Karpas-422 (cell line): Measurements from ENCODE around the gene CA12. TPM values are rescaled to one million over a fixed set of nuclear protein-coding genes. Genes with fewer than 3 reads are reported as not detected.
"Not testable (repeated sequence)": the region's sequence is repeated elsewhere in the genome, so short reads cannot be mapped to it uniquely, and the experiment has no call there.

Source experiments
- DNase-seq: peaks from one replicate; pipeline ENCODE4 v3.0.0-alpha.2; 2015
- H2AFZ ChIP-seq: fragments of 200-600 bp; sonication (generic); 2 replicates; pipeline ENCODE4 v1.6.1; 2014; ENCODE audit warnings: antibody characterized with exemption, low read length, mixed read lengths
- H3K27ac ChIP-seq: fragments of 200-600 bp; sonication (generic); 2 replicates; pipeline ENCODE4 v1.5.1; 2014; ENCODE audit warnings: mild to moderate bottlenecking, low read length, moderate library complexity
- H3K27me3 ChIP-seq: fragments of 200-600 bp; sonication (generic); 2 replicates; pipeline ENCODE4 v1.6.1; 2014; ENCODE audit warnings: low read length, mixed read lengths
- H3K36me3 ChIP-seq: fragments of 200-600 bp; sonication (generic); 2 replicates; pipeline ENCODE4 v1.6.1; 2014; ENCODE audit warnings: low read length, mixed read lengths; ENCODE audit not compliant: insufficient read depth
- H3K4me1 ChIP-seq: fragments of 200-600 bp; sonication (generic); 2 replicates; pipeline ENCODE4 v1.6.1; 2014; ENCODE audit warnings: mild to moderate bottlenecking, low read length, mixed read lengths
- H3K4me2 ChIP-seq: fragments of 200-600 bp; sonication (generic); 2 replicates; pipeline ENCODE4 v1.6.1; 2014; ENCODE audit warnings: low read length, low read depth, mild to moderate bottlenecking; ENCODE audit not compliant: poor library complexity, severe bottlenecking
- H3K4me3 ChIP-seq: fragments of 200-600 bp; sonication (generic); 2 replicates; pipeline ENCODE4 v1.5.1; 2014; ENCODE audit warnings: mild to moderate bottlenecking, antibody characterized with exemption, low read length, mixed read lengths
- H3K79me2 ChIP-seq: fragments of 200-600 bp; sonication (generic); 2 replicates; pipeline ENCODE4 v1.6.1; 2014; ENCODE audit warnings: mild to moderate bottlenecking, low read length, mixed read lengths
- H3K9ac ChIP-seq: fragments of 200-600 bp; sonication (generic); 2 replicates; pipeline ENCODE4 v1.6.0; 2014; ENCODE audit warnings: low read length
- H3K9me2 ChIP-seq: fragments of 200-600 bp; sonication (generic), shearing (Covaris generic); replicated peaks from 2 replicates; pipeline ENCODE4 v1.6.0; 2014; ENCODE audit warnings: mild to moderate bottlenecking, low read length, moderate library complexity; ENCODE audit not compliant: insufficient read depth
- H3K9me3 ChIP-seq: fragments of 300-700, 200-600 bp; sonication (generic); 2 replicates; pipeline ENCODE4 v1.6.1; 2014; ENCODE audit warnings: low read length, mixed read lengths
- H4K20me1 ChIP-seq: fragments of 200-600 bp; sonication (generic); 2 replicates; pipeline ENCODE4 v1.6.1; 2014; ENCODE audit warnings: mild to moderate bottlenecking, antibody characterized with exemption, low read length, low read depth; ENCODE audit not compliant: insufficient read depth
- total RNA-seq: library from RNA; depleted of rRNA; stranded (reverse); fragments of >200 nt; shearing (Covaris generic); gene quantifications from 2 replicates; pipeline ENCODE4 v1.2.3, GENCODE V29; 2014; ENCODE audit warnings: low replicate concordance

CA12 gene
- total RNA-seq, 1 experiment from 2014 or later: not detected

DNA sequence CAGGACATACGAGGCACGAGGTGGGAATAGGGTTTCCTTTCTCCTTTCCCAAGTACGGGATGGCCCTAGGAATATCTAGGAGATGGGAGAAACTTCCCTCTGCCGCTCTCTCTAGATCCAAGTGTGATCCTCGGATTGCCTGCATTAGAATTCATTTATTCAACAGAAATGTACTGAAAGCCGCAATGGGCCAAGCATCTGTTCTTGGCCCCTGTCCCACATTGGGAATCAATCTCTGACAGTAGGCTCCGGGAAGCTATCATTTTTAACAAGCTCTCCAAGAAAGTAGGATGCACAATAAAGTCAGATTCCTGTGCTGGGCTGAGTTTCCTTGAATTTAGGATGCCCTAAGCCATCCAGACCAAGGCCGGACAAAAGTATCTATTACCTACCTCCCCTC, 37.2 kb upstream of the CA12 start:
- Histone ChIP-seq H3K36me3 (no peaks in the 10 kb centered on the region), H3K4me2 (no peak overlapping the region), H3K27ac (no peak overlapping the region), H3K4me1 (no peaks in the 10 kb centered on the region; the same call in 1 of the 2 replicates), H3K9me3 (no peaks in the 10 kb centered on the region), H3K79me2 (no peaks in the 10 kb centered on the region), H3K9ac (no peak overlapping the region), H3K4me3 (no peak overlapping the region), H3K9me2 (no peaks in the 10 kb centered on the region), H4K20me1 (no peaks in the 10 kb centered on the region), H3K27me3 (no peaks in the 10 kb centered on the region), H2AFZ (no peak overlapping the region)
- no peak for DNase-seq

DNA sequence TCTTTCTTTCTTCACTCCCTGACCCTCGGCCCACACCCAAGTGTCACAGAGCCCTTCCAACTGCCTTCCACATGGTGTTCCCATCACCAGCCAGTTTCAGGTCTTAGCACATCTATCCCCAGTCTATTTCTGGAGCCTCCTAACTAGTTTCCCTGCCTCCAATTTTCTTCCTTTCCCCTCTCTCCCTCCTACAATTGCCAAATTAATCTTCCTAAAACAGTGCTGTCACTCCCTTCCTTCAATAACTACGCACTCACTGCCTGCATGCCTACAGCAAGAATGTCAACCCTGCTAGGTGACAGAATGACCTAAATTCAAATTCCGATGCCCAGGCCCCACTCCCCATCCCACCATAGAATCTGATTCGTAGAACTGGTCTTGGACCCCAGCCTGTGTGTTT, 36.1 kb upstream of the CA12 start:
- no peaks in the 10 kb centered on the region for H3K9me3 ChIP-seq
- no peak overlapping the region for H3K4me3 ChIP-seq
- peaks cover under 1% of the 10 kb centered on the region; the same call in 1 of the 2 replicates for H3K4me1 ChIP-seq
- H3K9ac ChIP-seq: no peak overlapping the region
- H3K79me2 ChIP-seq: no peaks in the 10 kb centered on the region
- no peak overlapping the region for H2AFZ ChIP-seq
- H3K9me2 ChIP-seq: no peaks in the 10 kb centered on the region
- no peak overlapping the region for H3K4me2 ChIP-seq
- DNase-seq: no peak
- no peaks in the 10 kb centered on the region for H3K27me3 ChIP-seq
- H3K27ac ChIP-seq: no peak overlapping the region
- no peaks in the 10 kb centered on the region for H4K20me1 ChIP-seq
- H3K36me3 ChIP-seq: no peaks in the 10 kb centered on the region

DNA sequence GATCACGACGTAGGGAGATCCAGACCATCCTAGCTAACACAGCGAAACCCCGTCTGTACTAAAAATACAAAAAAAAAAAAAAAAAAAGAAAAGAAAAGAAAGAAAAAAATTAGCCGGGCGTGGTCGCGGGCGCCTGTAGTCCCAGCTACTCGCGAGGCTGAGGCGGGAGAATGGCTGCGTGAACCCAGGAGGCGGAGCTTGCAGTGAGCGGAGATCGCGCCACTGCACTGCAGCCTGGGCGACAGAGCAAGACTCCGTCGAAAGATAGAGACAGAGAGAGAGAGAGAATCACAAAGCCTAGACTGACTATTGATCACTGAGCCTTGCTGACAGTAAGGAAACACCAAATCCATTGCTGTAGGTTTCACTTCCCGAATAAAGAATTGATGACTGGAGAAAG, 35.6 kb upstream of the CA12 start:
- H3K79me2 ChIP-seq, H3K4me3 ChIP-seq, H3K4me2 ChIP-seq, H3K36me3 ChIP-seq, H3K27me3 ChIP-seq, H2AFZ ChIP-seq, H4K20me1 ChIP-seq, H3K27ac ChIP-seq, H3K9me3 ChIP-seq, H3K4me1 ChIP-seq, H3K9ac ChIP-seq, H3K9me2 ChIP-seq, DNase-seq: not testable (repeated sequence)

DNA sequence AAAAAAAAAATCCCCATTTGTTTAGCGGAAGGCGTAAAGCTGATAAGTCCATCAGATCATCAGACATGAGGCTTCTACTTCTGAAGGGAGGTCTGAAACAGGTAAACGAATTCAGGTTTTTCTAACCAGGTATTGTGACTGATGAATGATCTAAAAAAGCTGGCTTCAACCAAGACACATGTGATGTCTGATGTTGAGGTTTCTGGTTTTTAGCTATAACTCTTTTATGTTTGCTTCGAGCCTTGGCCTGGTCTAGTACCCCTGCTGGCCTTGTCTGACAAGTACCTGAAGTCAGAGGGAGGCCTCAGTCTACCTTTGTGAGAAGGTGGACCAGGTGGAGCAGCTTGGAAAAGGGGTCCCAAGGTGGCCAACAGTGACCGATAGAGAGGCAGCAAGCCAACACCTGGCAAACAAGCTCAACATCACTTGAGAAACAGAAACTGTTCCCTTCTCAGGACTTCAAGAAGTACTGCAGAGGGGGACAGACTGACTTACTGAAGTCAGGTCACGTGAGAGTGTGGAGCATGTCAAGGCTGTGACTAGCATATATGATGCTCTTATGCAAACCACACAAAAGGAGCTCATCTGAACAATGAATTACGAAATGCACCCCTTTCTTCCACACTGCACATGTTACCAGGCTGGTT, 33.0 kb upstream of the CA12 start:
- DNase-seq: no peak
- 0 out of 2 replicates have a peak, but pooled peaks cover 3% of the 10 kb centered on the region for H3K4me1 ChIP-seq
- no peak overlapping the region for H3K27ac ChIP-seq
- H3K9ac ChIP-seq: no peak overlapping the region
- no peak overlapping the region for H3K4me3 ChIP-seq
- H3K4me2 ChIP-seq: no peak overlapping the region
- H3K9me2 ChIP-seq: no peaks in the 10 kb centered on the region
- no peaks in the 10 kb centered on the region for H3K36me3 ChIP-seq
- no peak overlapping the region for H2AFZ ChIP-seq
- H4K20me1 ChIP-seq: no peaks in the 10 kb centered on the region
- H3K9me3 ChIP-seq: no peaks in the 10 kb centered on the region
- no peaks in the 10 kb centered on the region for H3K79me2 ChIP-seq
- H3K27me3 ChIP-seq: no peaks in the 10 kb centered on the region

DNA sequence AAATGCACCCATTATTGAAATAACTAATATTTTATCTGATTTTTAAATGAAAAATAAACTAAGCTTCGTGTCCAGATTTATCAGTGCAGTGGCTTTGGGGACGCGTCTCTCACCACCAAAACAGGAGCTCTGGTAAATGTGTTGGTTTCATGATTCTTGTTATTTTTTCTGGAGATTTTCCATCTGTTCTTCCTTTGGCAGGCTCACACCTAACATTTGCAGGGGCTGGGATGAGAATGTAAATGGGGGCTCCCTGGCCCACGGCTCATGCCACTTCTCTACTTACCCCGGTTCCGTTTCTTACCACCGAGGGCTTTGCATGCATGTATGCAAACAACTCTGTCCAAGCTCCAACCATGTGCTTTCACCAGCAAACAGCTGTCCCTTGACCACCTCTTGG, 30.9 kb upstream of the CA12 start:
- no peak overlapping the region for H2AFZ ChIP-seq
- H3K36me3 ChIP-seq: no peaks in the 10 kb centered on the region
- no peaks in the 10 kb centered on the region for H3K27me3 ChIP-seq
- H3K4me2 ChIP-seq: no peak overlapping the region
- H3K4me3 ChIP-seq: no peak overlapping the region
- 0 out of 2 replicates have a peak, but pooled peaks cover 3% of the 10 kb centered on the region for H3K4me1 ChIP-seq
- H3K9me2 ChIP-seq: no peaks in the 10 kb centered on the region
- H4K20me1 ChIP-seq: no peaks in the 10 kb centered on the region
- no peaks in the 10 kb centered on the region for H3K9me3 ChIP-seq
- H3K9ac ChIP-seq: no peak overlapping the region
- no peak for DNase-seq
- H3K27ac ChIP-seq: no peak overlapping the region
- H3K79me2 ChIP-seq: no peaks in the 10 kb centered on the region

DNA sequence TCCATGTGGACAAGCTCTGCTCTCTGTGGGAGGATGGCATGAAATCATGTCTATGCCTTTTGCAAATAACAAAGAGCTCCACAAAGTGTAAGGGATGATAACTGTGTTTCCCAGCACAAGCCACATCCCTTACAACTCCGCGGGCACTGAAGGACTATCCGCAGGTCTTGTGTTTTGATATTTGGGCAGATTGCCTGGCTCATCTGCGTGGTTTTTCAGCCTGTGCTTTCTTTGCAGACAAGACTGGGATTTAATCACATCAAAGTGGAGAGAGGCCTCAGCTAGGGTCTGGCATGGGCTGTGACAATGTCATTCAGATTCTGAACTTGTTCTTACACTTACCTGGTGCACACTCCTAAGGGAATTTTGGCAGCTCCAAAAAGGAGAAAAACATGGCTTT, 30.2 kb upstream of the CA12 start:
- no peak overlapping the region for H2AFZ ChIP-seq

DNA sequence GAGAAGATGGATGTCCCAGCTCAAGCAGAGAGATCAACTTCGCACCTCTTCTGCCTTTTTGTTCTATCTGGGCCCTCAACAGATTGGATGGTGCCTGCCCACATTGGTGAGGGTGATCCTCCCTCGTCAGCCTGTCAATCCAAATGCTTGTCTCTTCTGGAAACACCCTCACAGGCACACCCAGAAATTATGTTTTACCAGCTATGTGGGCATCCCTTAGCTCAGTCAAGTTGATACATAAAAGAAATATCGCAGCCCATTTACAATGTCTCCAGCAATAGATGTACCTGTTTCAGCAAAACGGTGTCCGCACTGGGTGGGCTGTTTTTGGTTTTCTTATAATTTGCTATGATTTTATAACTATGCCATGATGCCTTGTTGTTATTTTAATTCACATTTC, 27.5 kb upstream of the CA12 start:
- no peaks in the 10 kb centered on the region for H4K20me1 ChIP-seq
- peaks cover 6% of the 10 kb centered on the region; the same call in 1 of the 2 replicates for H3K4me1 ChIP-seq
- no peak overlapping the region for H3K9ac ChIP-seq
- no peak overlapping the region for H3K4me2 ChIP-seq
- no peaks in the 10 kb centered on the region for H3K79me2 ChIP-seq
- DNase-seq: no peak
- H3K27me3 ChIP-seq: no peaks in the 10 kb centered on the region
- no peak overlapping the region for H3K4me3 ChIP-seq
- H3K9me2 ChIP-seq: no peaks in the 10 kb centered on the region
- H3K9me3 ChIP-seq: no peaks in the 10 kb centered on the region
- H3K27ac ChIP-seq: no peak overlapping the region
- H2AFZ ChIP-seq: no peak overlapping the region
- H3K36me3 ChIP-seq: no peaks in the 10 kb centered on the region

More for the DNA sequence above, 30.2 kb upstream of the CA12 start:
- Histone ChIP-seq H3K27me3 (no peaks in the 10 kb centered on the region), H3K36me3 (no peaks in the 10 kb centered on the region), H3K4me1 (0 out of 2 replicates have a peak, but pooled peaks cover 3% of the 10 kb centered on the region), H3K79me2 (no peaks in the 10 kb centered on the region), H3K4me2 (no peak overlapping the region), H3K4me3 (no peak overlapping the region), H3K27ac (no peak overlapping the region), H3K9me2 (no peaks in the 10 kb centered on the region), H3K9ac (no peak overlapping the region), H3K9me3 (no peaks in the 10 kb centered on the region), H4K20me1 (no peaks in the 10 kb centered on the region)
- no peak for DNase-seq

DNA sequence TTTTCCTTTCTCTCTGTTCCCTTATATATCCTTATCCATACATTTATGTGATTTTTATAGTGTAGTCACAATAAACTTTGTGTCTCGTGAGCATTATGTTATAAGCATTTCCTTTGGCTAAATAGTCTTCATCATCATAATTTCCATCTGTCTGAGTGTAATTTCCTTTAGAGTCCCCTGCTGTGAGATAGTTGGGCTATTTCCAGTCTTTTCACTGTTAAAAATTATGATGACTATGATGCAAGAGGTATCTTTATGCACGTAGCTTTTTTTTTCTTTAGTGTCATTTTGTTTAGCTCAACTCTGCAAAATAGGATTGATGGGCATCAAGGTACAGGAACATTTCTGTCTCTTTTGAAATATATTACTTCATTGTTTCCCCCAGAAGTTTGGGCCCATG, 26.9 kb upstream of the CA12 start:
- no peak overlapping the region for H3K4me2 ChIP-seq
- H3K79me2 ChIP-seq: no peaks in the 10 kb centered on the region
- DNase-seq: no peak

More for the DNA sequence above, 26.9 kb upstream of the CA12 start:
- Histone ChIP-seq H3K4me3 (no peak overlapping the region), H4K20me1 (no peaks in the 10 kb centered on the region), H3K9ac (no peak overlapping the region), H3K9me3 (no peaks in the 10 kb centered on the region), H3K27me3 (no peaks in the 10 kb centered on the region), H2AFZ (no peak overlapping the region), H3K27ac (no peak overlapping the region), H3K36me3 (no peaks in the 10 kb centered on the region), H3K4me1 (peaks cover 6% of the 10 kb centered on the region; the same call in 1 of the 2 replicates), H3K9me2 (no peaks in the 10 kb centered on the region)
